GM12878 (cell line): ENCODE measurements around the gene PLTP. TPM values are rescaled to one million over a fixed set of nuclear protein-coding genes. Genes with fewer than 3 reads are reported as not detected.

Source experiments
- ATAC-seq: fragments of 200-7000 bp; cut with Tn5 transposase; 3 replicates; pipeline ENCODE4 v1.9.1; 2020; ENCODE audit warnings: mild to moderate bottlenecking, moderate library complexity
- BruUV-seq: library from RNA; stranded (reverse); fragments of 400-500 nt; replicated peaks from 2 replicates; lab custom pipeline; 2021; lab: Mats Ljungman, UMichigan
- CTCF ChIA-PET: fragments of 300-600 bp; sonication (Branson Sonifier 250); formaldehyde crosslinking; extraction: SDS; loops from one replicate; lab custom pipeline; 2021; ENCODE audit warnings: inconsistent platforms; lab: Yijun Ruan, JAX
- POLR2A ChIA-PET: fragments of 350-600 bp; formaldehyde crosslinking; extraction: SDS; loops from one replicate; lab custom pipeline; 2021; ENCODE audit warnings: inconsistent platforms; lab: Charles Lee
- RAD21 ChIA-PET: fragments of 300-600 bp; sonication (Branson Sonifier 250); formaldehyde crosslinking; loops from one replicate; lab custom pipeline; 2023; ENCODE audit warnings: antibody characterized with exemption; ENCODE audit not compliant: unreplicated experiment; lab: Charles Lee
- SMC1A ChIA-PET: fragments of 300-600 bp; sonication (Branson Sonifier 250); formaldehyde crosslinking; loops from one replicate; lab custom pipeline; 2023; ENCODE audit not compliant: unreplicated experiment, uncharacterized antibody; lab: Charles Lee
- DNase-seq: peaks from one replicate; pipeline ENCODE4 v3.0.0-alpha.2; 2011; ENCODE audit warnings: low read depth, low spot score
- FAIRE-seq: peaks from 3 replicates; lab custom pipeline; 2011; peaks lifted over from hg19 to GRCh38; lab: Jason Lieb, UNC
- H2AFZ ChIP-seq: 2 replicates; pipeline ENCODE4 v1.6.0; 2011; ENCODE audit warnings: low read depth, low read length, control low read depth; ENCODE audit not compliant: control insufficient read depth
- H3K27ac ChIP-seq: 2 replicates; pipeline ENCODE4 v1.5.1; 2011; ENCODE audit warnings: control low read depth; ENCODE audit not compliant: control insufficient read depth, insufficient read depth
- H3K27me3 ChIP-seq, 2 experiments: replicated peaks in 1 of 2; 2 replicates each; pipeline versions ENCODE4 v1.6.0 to v1.6.1; 2011; ENCODE audit warnings: low read length in 1 of 2; ENCODE audit not compliant: control insufficient read depth in 2 of 2, insufficient read depth in 2 of 2
- H3K36me3 ChIP-seq, 2 experiments: 2 replicates each; pipeline ENCODE4 v1.5.1; 2011; ENCODE audit warnings: low read length in 1 of 2; ENCODE audit not compliant: control insufficient read depth in 2 of 2, insufficient read depth in 2 of 2
- H3K4me1 ChIP-seq: 2 replicates; pipeline ENCODE4 v1.6.1; 2011; ENCODE audit warnings: mild to moderate bottlenecking, low read length, moderate library complexity, mixed read lengths; ENCODE audit not compliant: control insufficient read depth, insufficient read depth
- H3K4me2 ChIP-seq: 2 replicates; pipeline ENCODE4 v1.6.0; 2011; ENCODE audit warnings: control low read depth; ENCODE audit not compliant: control insufficient read depth, insufficient read depth
- H3K4me3 ChIP-seq: fragments of 200-600 bp; sonication (generic); 2 replicates; pipeline ENCODE4 v1.5.1; 2016
- H3K79me2 ChIP-seq: 2 replicates; pipeline ENCODE4 v1.6.0; 2011; ENCODE audit warnings: low read length; ENCODE audit not compliant: control insufficient read depth, insufficient read depth
- H3K9ac ChIP-seq: 2 replicates; pipeline ENCODE4 v1.8.0; 2011; ENCODE audit warnings: low read length, control low read depth, mixed read lengths; ENCODE audit not compliant: control insufficient read depth, insufficient read depth
- H3K9me3 ChIP-seq: replicated peaks from 3 replicates; pipeline ENCODE4 v1.5.1; 2011; ENCODE audit warnings: mild to moderate bottlenecking, low read length; ENCODE audit not compliant: control insufficient read depth, insufficient read depth
- H4K20me1 ChIP-seq: 2 replicates; pipeline ENCODE4 v1.6.0; 2011; ENCODE audit not compliant: control insufficient read depth, insufficient read depth
- HDAC2 ChIP-seq: fragments of 200-600 bp; sonication (generic); IDR thresholded peaks from 2 replicates; pipeline ENCODE4 v1.6.1; 2017
- JUND ChIP-seq: IDR thresholded peaks from 2 replicates; pipeline ENCODE4 v1.6.1; 2012; ENCODE audit warnings: low read depth, mild to moderate bottlenecking, low read length, improper control_type of control experiment, moderate library complexity
- MTA3 ChIP-seq: IDR thresholded peaks from 2 replicates; pipeline ENCODE4 v1.6.1; 2012; ENCODE audit warnings: low read length, inconsistent platforms, borderline replicate concordance
- MYC ChIP-seq: IDR thresholded peaks from 2 replicates; pipeline ENCODE4 v1.6.1; 2011; ENCODE audit warnings: mild to moderate bottlenecking, low read length, moderate library complexity, inconsistent platforms; ENCODE audit not compliant: insufficient read depth, insufficient replicate concordance, insufficient read length, severe bottlenecking
- NR2C2 ChIP-seq: IDR thresholded peaks from 2 replicates; pipeline ENCODE4 v1.6.1; 2011; ENCODE audit warnings: borderline replicate concordance, low read depth; ENCODE audit not compliant: control insufficient read depth, insufficient read length
- NRF1 ChIP-seq: conservative IDR thresholded peaks from 2 replicates; pipeline ENCODE4 v1.6.1; 2011; ENCODE audit warnings: mild to moderate bottlenecking, low read depth, low read length, improper control_type of control experiment
- POLR2AphosphoS2 ChIP-seq: IDR thresholded peaks from 2 replicates; pipeline ENCODE4 v1.6.1; 2011; ENCODE audit warnings: low read depth, mild to moderate bottlenecking, low read length, improper control_type of control experiment, moderate library complexity
- POU2F2 ChIP-seq: IDR thresholded peaks from 3 replicates; pipeline ENCODE4 v1.6.1; 2011; ENCODE audit warnings: low read depth, mild to moderate bottlenecking, low read length, borderline replicate concordance
- RUNX3 ChIP-seq: IDR thresholded peaks from 2 replicates; pipeline ENCODE4 v1.6.1; 2012; ENCODE audit warnings: low read length, inconsistent platforms
- SMC3 ChIP-seq: IDR thresholded peaks from 2 replicates; pipeline ENCODE4 v1.6.1; 2011; ENCODE audit warnings: low read length, improper control_type of control experiment, borderline replicate concordance
- SP1 ChIP-seq: IDR thresholded peaks from one replicate; pipeline ENCODE4 v1.6.1; 2011; ENCODE audit warnings: low read depth, low read length
- SREBF2 ChIP-seq: IDR thresholded peaks from 2 replicates; pipeline ENCODE4 v1.6.1; 2012; ENCODE audit warnings: mild to moderate bottlenecking, low read length
- STAT1 ChIP-seq: fragments of 450-650 bp; conservative IDR thresholded peaks from 2 replicates; pipeline ENCODE4 v1.6.1; 2014; ENCODE audit warnings: antibody characterized with exemption, mild to moderate bottlenecking
- ZBTB33 ChIP-seq: fragments of 450-650 bp; IDR thresholded peaks from 2 replicates; pipeline ENCODE4 v1.6.1; 2017; ENCODE audit warnings: mild to moderate bottlenecking
- ZNF207 ChIP-seq: fragments of 450-650 bp; IDR thresholded peaks from 2 replicates; pipeline ENCODE4 v1.6.1; 2014; ENCODE audit warnings: antibody characterized with exemption, mild to moderate bottlenecking, borderline replicate concordance
- ZNF274 ChIP-seq: IDR thresholded peaks from one replicate; pipeline ENCODE4 v1.8.0; 2011; ENCODE audit not compliant: insufficient read length, insufficient read depth
- ZNF384 ChIP-seq: IDR thresholded peaks from 2 replicates; pipeline ENCODE4 v1.6.1; 2012; ENCODE audit warnings: low read depth, mild to moderate bottlenecking, low read length, improper control_type of control experiment, borderline replicate concordance
- ZNF622 ChIP-seq: fragments of 450-650 bp; IDR thresholded peaks from 2 replicates; pipeline ENCODE4 v1.6.1; 2017; ENCODE audit warnings: mild to moderate bottlenecking, inconsistent platforms
- WGBS: methylation state at CpG from one replicate; pipeline ENCODE4 v1.1.6; 2016; ENCODE audit warnings: low lambda C conversion rate; ENCODE audit not compliant: insufficient replicate concordance, insufficient coverage; ENCODE audit errors: missing lambda C conversion rate; 5-methylcytosine and 5-hydroxymethylcytosine counted together
- in situ Hi-C: fragments of 300-500 bp; cut with MboI; formaldehyde crosslinking; loops from 9 replicates; pipeline ENCODE4 v1.14.3; 2018; ENCODE audit warnings: mixed read lengths
- intact Hi-C: fragments of 100-400 bp; cut with micrococcal nuclease; formaldehyde crosslinking; loops from one replicate; pipeline ENCODE4 v1.14.2; 2022; ENCODE audit not compliant: unreplicated experiment
- polyA plus RNA-seq, 11 experiments: library from polyadenylated mRNA; depleted of rRNA in 4 of 11; unstranded in 6 of 11; stranded (reverse) in 5 of 11; fragments of >200 nt; fragmentation: Nextera tagmentation in 4 of 11; fragmentation: Illumina TruSeq in 1 of 11; extraction: Ambion mirVana in 4 of 11; extraction: Trizol in 1 of 11; gene quantifications; 1 replicate in 1 of 11; 2 replicates in 10 of 11; pipeline versions ENCODE4 v1.2.1 to v1.2.3, GENCODE V29; 2011 to 2016; ENCODE audit warnings: inconsistent platforms in 2 of 11, missing spikeins in 2 of 11, low read depth in 1 of 11
- total RNA-seq, 4 experiments: library from RNA; depleted of rRNA in 3 of 4; stranded (reverse); fragments of >200 nt in 3 of 4; fragmentation: Illumina TruSeq in 1 of 4; extraction: Trizol in 1 of 4; gene quantifications; 2 replicates each; pipeline versions ENCODE4 v1.2.1 to v1.2.3, GENCODE V29; 2013 to 2021
- TF ChIP-seq, protein P1 (sequence below): fragments of 450-650 bp; IDR thresholded peaks from 2 replicates; pipeline ENCODE4 v1.6.1; 2018; ENCODE audit warnings: borderline replicate concordance, mild to moderate bottlenecking; ENCODE audit not compliant: partially characterized antibody
- TF ChIP-seq, protein P2 (sequence below): fragments of 450-650 bp; IDR thresholded peaks from 2 replicates; pipeline ENCODE4 v1.6.1; 2014; ENCODE audit warnings: mild to moderate bottlenecking

Gene PLTP
- total and polyA plus RNA-seq, 10 of the 15 experiments (the other 5 are each of a cell fraction or from before 2014, with no cell fraction given): 1.6 to 17.0 (median 7.6) TPM

DNA sequence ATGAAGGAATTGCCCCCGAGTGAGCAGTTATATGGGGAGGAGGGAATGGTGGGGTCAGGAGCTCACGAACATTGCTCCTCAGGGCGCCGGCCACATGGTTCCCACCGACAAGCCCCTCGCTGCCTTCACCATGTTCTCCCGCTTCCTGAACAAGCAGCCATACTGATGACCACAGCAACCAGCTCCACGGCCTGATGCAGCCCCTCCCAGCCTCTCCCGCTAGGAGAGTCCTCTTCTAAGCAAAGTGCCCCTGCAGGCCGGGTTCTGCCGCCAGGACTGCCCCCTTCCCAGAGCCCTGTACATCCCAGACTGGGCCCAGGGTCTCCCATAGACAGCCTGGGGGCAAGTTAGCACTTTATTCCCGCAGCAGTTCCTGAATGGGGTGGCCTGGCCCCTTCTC lies 13.7 kb downstream of the PLTP start (continued):
- TF ChIP-seq SP1 (no peak), RUNX3 (no peak), STAT1 (no peak), ZNF274 (no peak), SMC3 (no peak), ZNF207 (no peak)
- TF ChIP-seq, protein P1, sequence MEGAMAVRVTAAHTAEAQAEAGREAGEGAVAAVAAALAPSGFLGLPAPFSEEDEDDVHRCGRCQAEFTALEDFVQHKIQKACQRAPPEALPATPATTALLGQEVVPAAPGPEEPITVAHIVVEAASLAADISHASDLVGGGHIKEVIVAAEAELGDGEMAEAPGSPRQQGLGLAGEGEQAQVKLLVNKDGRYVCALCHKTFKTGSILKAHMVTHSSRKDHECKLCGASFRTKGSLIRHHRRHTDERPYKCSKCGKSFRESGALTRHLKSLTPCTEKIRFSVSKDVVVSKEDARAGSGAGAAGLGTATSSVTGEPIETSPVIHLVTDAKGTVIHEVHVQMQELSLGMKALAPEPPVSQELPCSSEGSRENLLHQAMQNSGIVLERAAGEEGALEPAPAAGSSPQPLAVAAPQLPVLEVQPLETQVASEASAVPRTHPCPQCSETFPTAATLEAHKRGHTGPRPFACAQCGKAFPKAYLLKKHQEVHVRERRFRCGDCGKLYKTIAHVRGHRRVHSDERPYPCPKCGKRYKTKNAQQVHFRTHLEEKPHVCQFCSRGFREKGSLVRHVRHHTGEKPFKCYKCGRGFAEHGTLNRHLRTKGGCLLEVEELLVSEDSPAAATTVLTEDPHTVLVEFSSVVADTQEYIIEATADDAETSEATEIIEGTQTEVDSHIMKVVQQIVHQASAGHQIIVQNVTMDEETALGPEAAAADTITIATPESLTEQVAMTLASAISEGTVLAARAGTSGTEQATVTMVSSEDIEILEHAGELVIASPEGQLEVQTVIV: no peak
- TF ChIP-seq, all 136 proteins: peak for 0

DNA sequence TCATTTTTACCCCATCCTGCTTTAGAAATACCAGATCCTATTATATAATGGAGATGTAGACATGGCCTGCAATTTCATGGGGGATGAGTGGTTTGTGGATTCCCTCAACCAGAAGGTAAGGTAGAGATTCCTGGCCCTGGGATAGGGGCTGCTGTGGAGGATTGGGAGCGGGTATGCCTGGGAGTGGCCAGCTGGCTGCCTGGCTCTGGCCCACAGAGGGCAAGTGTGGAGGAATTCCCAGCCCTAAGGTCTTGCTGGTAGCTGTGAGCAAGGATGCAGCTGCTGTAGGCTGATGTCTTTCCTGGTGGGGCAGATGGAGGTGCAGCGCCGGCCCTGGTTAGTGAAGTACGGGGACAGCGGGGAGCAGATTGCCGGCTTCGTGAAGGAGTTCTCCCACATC lies 14.3 kb downstream of the PLTP start:
- FAIRE-seq (no peak), DNase-seq (no peak), ATAC-seq (no peak)
- Histone ChIP-seq H4K20me1 (no peaks in the 10 kb centered on the region), H2AFZ (no peak overlapping the region), H3K36me3 (peaks cover 0 to 4% of the 10 kb centered on the region in 2 experiments; a peak in 2 of 4 replicates), H3K27me3 (no peaks in the 10 kb centered on the region), H3K4me1 (peaks cover 5% of the 10 kb centered on the region), H3K79me2 (no peaks in the 10 kb centered on the region), H3K4me2 (no peak overlapping the region), H3K9ac (no peak overlapping the region), H3K9me3 (no peaks in the 10 kb centered on the region), H3K4me3 (no peak overlapping the region), H3K27ac (no peak overlapping the region)
- 100% methylated on average over 7 of the region's 7 CpGs for WGBS
- intact Hi-C loops (no loop called here), in situ Hi-C loops (no loop called here)
- ChIA-PET SMC1A (no interaction called here), RAD21 (no interaction called here), CTCF (no interaction called here), POLR2A (no interaction called here)
- no TSS peak for BruUV-seq
- TF ChIP-seq ZBTB33: no peak
- TF ChIP-seq NR2C2: no peak
- TF ChIP-seq MYC: no peak
- TF ChIP-seq, protein P2, sequence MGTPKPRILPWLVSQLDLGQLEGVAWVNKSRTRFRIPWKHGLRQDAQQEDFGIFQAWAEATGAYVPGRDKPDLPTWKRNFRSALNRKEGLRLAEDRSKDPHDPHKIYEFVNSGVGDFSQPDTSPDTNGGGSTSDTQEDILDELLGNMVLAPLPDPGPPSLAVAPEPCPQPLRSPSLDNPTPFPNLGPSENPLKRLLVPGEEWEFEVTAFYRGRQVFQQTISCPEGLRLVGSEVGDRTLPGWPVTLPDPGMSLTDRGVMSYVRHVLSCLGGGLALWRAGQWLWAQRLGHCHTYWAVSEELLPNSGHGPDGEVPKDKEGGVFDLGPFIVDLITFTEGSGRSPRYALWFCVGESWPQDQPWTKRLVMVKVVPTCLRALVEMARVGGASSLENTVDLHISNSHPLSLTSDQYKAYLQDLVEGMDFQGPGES: no peak
- no peak for TF ChIP-seq SREBF2
- no peak for TF ChIP-seq POU2F2
- TF ChIP-seq POLR2AphosphoS2: no peak
- no peak for TF ChIP-seq MTA3
- no peak for TF ChIP-seq JUND
- no peak for TF ChIP-seq HDAC2
- no peak for TF ChIP-seq NRF1
- TF ChIP-seq ZNF384: no peak
- no peak for TF ChIP-seq ZNF622
- TF ChIP-seq, all 136 proteins: peak for 0
